HG03439 (cell line): Measurements from ENCODE around the gene CHDH.

ENCODE experiments used
- ATAC-seq: cut with Tn5 transposase; IDR thresholded peaks from one replicate; pipeline ENCODE4 v1.9.1; 2021; ENCODE audit warnings: mild to moderate bottlenecking, moderate library complexity; ENCODE audit not compliant: unreplicated experiment

The CHDH gene

GRCh38 chr3:53792866-53793265, 53.4 kb downstream of the CHDH start:
- no peak for ATAC-seq

- no peak for ATAC-seq
Measured at GRCh38 chr3:53791317-53791716, 54.9 kb downstream of the CHDH start.

GRCh38 chr3:53790470-53790869, 55.7 kb downstream of the CHDH start:
- no peak for ATAC-seq

- no peak for ATAC-seq
Measured at GRCh38 chr3:53789459-53789858, 56.8 kb downstream of the CHDH start.

GRCh38 chr3:53788038-53788437, 58.2 kb downstream of the CHDH start:
- no peak for ATAC-seq

- ATAC-seq, result no peak
Measured at GRCh38 chr3:53787016-53787415, 59.2 kb downstream of the CHDH start.

GRCh38 chr3:53780806-53781205, 65.4 kb downstream of the CHDH start:
- ATAC-seq, result no peak

- no peak for ATAC-seq
Measured at GRCh38 chr3:53780171-53780570, 66.0 kb downstream of the CHDH start.

GRCh38 chr3:53778153-53778552, 68.1 kb downstream of the CHDH start:
- no peak for ATAC-seq

- no peak for ATAC-seq
Measured at GRCh38 chr3:53777468-53777867, 68.8 kb downstream of the CHDH start.

GRCh38 chr3:53776494-53777101, 69.6 kb downstream of the CHDH start:
- ATAC-seq, result no peak

GRCh38 chr3:53775834-53776251, 70.4 kb downstream of the CHDH start:
- no peak for ATAC-seq

- no peak for ATAC-seq
Measured at GRCh38 chr3:53775018-53775417, 71.2 kb downstream of the CHDH start.

GRCh38 chr3:53774414-53774813, 71.8 kb downstream of the CHDH start:
- no peak for ATAC-seq

GRCh38 chr3:53773611-53774368, 72.4 kb downstream of the CHDH start:
- ATAC-seq, result peak; percentile 79

- ATAC-seq, result no peak
Measured at GRCh38 chr3:53773021-53773436, 73.2 kb downstream of the CHDH start.

- ATAC-seq, result no peak
Measured at GRCh38 chr3:53772562-53772961, 73.7 kb downstream of the CHDH start.

- ATAC-seq, result no peak
Measured at GRCh38 chr3:53768478-53769459, 77.5 kb downstream of the CHDH start.

GRCh38 chr3:53766706-53767105, 79.5 kb downstream of the CHDH start:
- no peak for ATAC-seq

- no peak for ATAC-seq
Measured at GRCh38 chr3:53765753-53766152, 80.5 kb downstream of the CHDH start.

GRCh38 chr3:53764026-53764775, 82.0 kb downstream of the CHDH start:
- ATAC-seq, result no peak
